Smooth muscle cell (in vitro differentiated cells): Measurements from ENCODE around the gene MDM4. TPM values are rescaled to one million over a fixed set of nuclear protein-coding genes. Genes with fewer than 3 reads are reported as not detected.

Source experiments
- DNase-seq: peaks from one replicate; lab custom pipeline; 2025; ENCODE audit not compliant: unreplicated experiment; lab: John Stamatoyannopoulos, UW
- H2AFZ ChIP-seq: fragments of 200-600 bp; sonication (generic); 2 replicates; pipeline ENCODE4 v1.6.0; 2016; ENCODE audit warnings: antibody characterized with exemption, low read depth, mild to moderate bottlenecking
- H3F3A ChIP-seq: fragments of 200-600 bp; sonication (generic); 2 replicates; pipeline ENCODE4 v1.6.0; 2017; ENCODE audit warnings: antibody characterized with exemption, low read depth
- H3K27ac ChIP-seq: fragments of 200-600 bp; sonication (generic); 2 replicates; pipeline ENCODE4 v1.5.1; 2016; ENCODE audit warnings: low read depth, mild to moderate bottlenecking
- H3K27me3 ChIP-seq: fragments of 200-600 bp; sonication (generic); 2 replicates; pipeline ENCODE4 v1.6.1; 2016; ENCODE audit warnings: low read depth, mild to moderate bottlenecking
- H3K36me3 ChIP-seq: fragments of 200-600 bp; sonication (generic); 2 replicates; pipeline ENCODE4 v1.5.1; 2016; ENCODE audit warnings: low read depth
- H3K4me1 ChIP-seq: fragments of 200-600 bp; sonication (generic); 2 replicates; pipeline ENCODE4 v1.5.1; 2016; ENCODE audit warnings: low read depth
- H3K4me2 ChIP-seq: fragments of 200-600 bp; sonication (generic); 2 replicates; pipeline ENCODE4 v1.6.0; 2016; ENCODE audit warnings: mild to moderate bottlenecking
- H3K4me3 ChIP-seq: fragments of 200-600 bp; sonication (generic); 2 replicates; pipeline ENCODE4 v1.5.1; 2016; ENCODE audit warnings: mild to moderate bottlenecking
- H3K79me2 ChIP-seq: fragments of 200-600 bp; sonication (generic); 2 replicates; pipeline ENCODE4 v1.6.0; 2016; ENCODE audit warnings: low read depth, mild to moderate bottlenecking
- H3K9ac ChIP-seq: fragments of 200-600 bp; sonication (generic); 2 replicates; pipeline ENCODE4 v1.6.0; 2016; ENCODE audit warnings: low read depth
- H3K9me3 ChIP-seq: fragments of 200-600 bp; sonication (generic); replicated peaks from 2 replicates; pipeline ENCODE4 v1.5.1; 2016; ENCODE audit warnings: low read depth
- H4K20me1 ChIP-seq: fragments of 200-600 bp; sonication (generic); 2 replicates; pipeline ENCODE4 v1.6.0; 2016; ENCODE audit warnings: low read depth
- CTCF ChIP-seq: fragments of 200-600 bp; sonication (generic); IDR thresholded peaks from 2 replicates; pipeline ENCODE4 v1.5.1; 2017; ENCODE audit warnings: borderline replicate concordance, mild to moderate bottlenecking, antibody characterized with exemption; ENCODE audit not compliant: insufficient read depth, poor library complexity, severe bottlenecking
- WGBS: methylation state at CpG from one replicate; pipeline ENCODE4 v1.1.7; 2016; ENCODE audit warnings: low lambda C conversion rate; 5-methylcytosine and 5-hydroxymethylcytosine counted together
- polyA plus RNA-seq: library from polyadenylated mRNA; unstranded; fragments of >200 nt; fragmentation: Nextera tagmentation; extraction: Ambion mirVana; gene quantifications from 2 replicates; pipeline ENCODE4 v1.2.1, GENCODE V29; 2016
- total RNA-seq: library from RNA; depleted of rRNA; stranded (reverse); fragments of >200 nt; gene quantifications from 2 replicates; pipeline ENCODE4 v1.2.3, GENCODE V29; 2014

Gene MDM4
- total and polyA plus RNA-seq, 2 experiments from 2014 or later: 10.8 to 31.7 TPM

- Histone ChIP-seq H3K4me3 (no peak overlapping the region), H3K9me3 (no peaks in the 10 kb centered on the region), H3K27me3 (peaks cover 16% of the 10 kb centered on the region), H3K79me2 (no peaks in the 10 kb centered on the region), H3K27ac (no peak overlapping the region), H4K20me1 (no peaks in the 10 kb centered on the region), H3K36me3 (no peaks in the 10 kb centered on the region), H3K9ac (no peak overlapping the region), H2AFZ (no peak overlapping the region), H3K4me1 (no peaks in the 10 kb centered on the region), H3K4me2 (no peak overlapping the region), H3F3A (no peaks in the 10 kb centered on the region)
- no peak for TF ChIP-seq CTCF
- 84% methylated on average over 5 of the region's 5 CpGs for WGBS
- DNase-seq: no peak
These were observed 84.0 kb downstream of the MDM4 start for GRCh38 chr1:204600203-204600602.

GRCh38 chr1:204600968-204601367 lies 84.8 kb downstream of the MDM4 start:
- 90% methylated on average over 4 of the region's 4 CpGs for WGBS
- H3K27me3 ChIP-seq: peaks cover 16% of the 10 kb centered on the region

GRCh38 chr1:204602111-204602579 lies 85.9 kb downstream of the MDM4 start:
- H3K27me3 ChIP-seq: peaks cover 16% of the 10 kb centered on the region
- no peaks in the 10 kb centered on the region for H4K20me1 ChIP-seq
- TF ChIP-seq CTCF: no peak
- H3K4me3 ChIP-seq: no peak overlapping the region
- H3K9ac ChIP-seq: no peak overlapping the region
- 58% methylated on average over 6 of the region's 6 CpGs for whole genome bisulfite sequencing
- H3K79me2 ChIP-seq: no peaks in the 10 kb centered on the region
- no peak overlapping the region for H3K4me2 ChIP-seq
- H3K9me3 ChIP-seq: no peaks in the 10 kb centered on the region
- H2AFZ ChIP-seq: no peak overlapping the region
- H3F3A ChIP-seq: no peaks in the 10 kb centered on the region
- H3K4me1 ChIP-seq: no peaks in the 10 kb centered on the region
- H3K27ac ChIP-seq: no peak overlapping the region
- H3K36me3 ChIP-seq: no peaks in the 10 kb centered on the region
- no peak for DNase-seq

More at GRCh38 chr1:204600968-204601367, 84.8 kb downstream of the MDM4 start:
- Histone ChIP-seq H2AFZ (no peak overlapping the region), H3K9ac (no peak overlapping the region), H3K79me2 (no peaks in the 10 kb centered on the region), H3K9me3 (no peaks in the 10 kb centered on the region), H3F3A (no peaks in the 10 kb centered on the region), H3K4me3 (no peak overlapping the region), H3K36me3 (no peaks in the 10 kb centered on the region), H3K4me1 (no peaks in the 10 kb centered on the region), H3K27ac (no peak overlapping the region), H4K20me1 (no peaks in the 10 kb centered on the region), H3K4me2 (no peak overlapping the region)
- no peak for TF ChIP-seq CTCF
- DNase-seq: no peak

- Histone ChIP-seq H2AFZ (no peak overlapping the region), H3K4me2 (no peak overlapping the region)
- WGBS: 87% methylated on average over 6 of the region's 6 CpGs
These were observed 86.8 kb downstream of the MDM4 start for GRCh38 chr1:204602871-204603542.

More at GRCh38 chr1:204602871-204603542, 86.8 kb downstream of the MDM4 start:
- Histone ChIP-seq H3K9ac (no peak overlapping the region), H3K27ac (no peak overlapping the region), H3K9me3 (no peaks in the 10 kb centered on the region), H3K36me3 (no peaks in the 10 kb centered on the region), H4K20me1 (no peaks in the 10 kb centered on the region), H3K79me2 (no peaks in the 10 kb centered on the region), H3K27me3 (peaks cover 19% of the 10 kb centered on the region), H3F3A (no peaks in the 10 kb centered on the region), H3K4me3 (no peak overlapping the region), H3K4me1 (no peaks in the 10 kb centered on the region)
- no peak for DNase-seq
- TF ChIP-seq CTCF: no peak
